HG03442 (cell line): ENCODE results near the gene RHOB.
"Not testable (repeated sequence)": the region's sequence is repeated elsewhere in the genome, so short reads cannot be mapped to it uniquely, and the experiment has no call there.

Experiments
- ATAC-seq: cut with Tn5 transposase; IDR thresholded peaks from one replicate; pipeline ENCODE4 v1.9.1; 2021; ENCODE audit warnings: mild to moderate bottlenecking, moderate library complexity; ENCODE audit not compliant: unreplicated experiment

The RHOB gene

GRCh38 chr2:20488782-20489181 lies 41.9 kb downstream of the RHOB start:
- ATAC-seq, result no peak

- no peak for ATAC-seq
These were observed 43.7 kb downstream of the RHOB start for GRCh38 chr2:20490300-20491181.

GRCh38 chr2:20491739-20492531 lies 45.1 kb downstream of the RHOB start:
- ATAC-seq, result no peak

GRCh38 chr2:20493095-20493494 lies 46.2 kb downstream of the RHOB start:
- not testable (repeated sequence) for ATAC-seq

GRCh38 chr2:20494241-20494640 lies 47.4 kb downstream of the RHOB start:
- no peak for ATAC-seq

GRCh38 chr2:20496076-20496872 lies 49.4 kb downstream of the RHOB start:
- ATAC-seq, result no peak

- no peak for ATAC-seq
These were observed 50.1 kb downstream of the RHOB start for GRCh38 chr2:20496942-20497341.
